ENCODE measurements around the gene ARHGAP31.

Gene ARHGAP31

DNA sequence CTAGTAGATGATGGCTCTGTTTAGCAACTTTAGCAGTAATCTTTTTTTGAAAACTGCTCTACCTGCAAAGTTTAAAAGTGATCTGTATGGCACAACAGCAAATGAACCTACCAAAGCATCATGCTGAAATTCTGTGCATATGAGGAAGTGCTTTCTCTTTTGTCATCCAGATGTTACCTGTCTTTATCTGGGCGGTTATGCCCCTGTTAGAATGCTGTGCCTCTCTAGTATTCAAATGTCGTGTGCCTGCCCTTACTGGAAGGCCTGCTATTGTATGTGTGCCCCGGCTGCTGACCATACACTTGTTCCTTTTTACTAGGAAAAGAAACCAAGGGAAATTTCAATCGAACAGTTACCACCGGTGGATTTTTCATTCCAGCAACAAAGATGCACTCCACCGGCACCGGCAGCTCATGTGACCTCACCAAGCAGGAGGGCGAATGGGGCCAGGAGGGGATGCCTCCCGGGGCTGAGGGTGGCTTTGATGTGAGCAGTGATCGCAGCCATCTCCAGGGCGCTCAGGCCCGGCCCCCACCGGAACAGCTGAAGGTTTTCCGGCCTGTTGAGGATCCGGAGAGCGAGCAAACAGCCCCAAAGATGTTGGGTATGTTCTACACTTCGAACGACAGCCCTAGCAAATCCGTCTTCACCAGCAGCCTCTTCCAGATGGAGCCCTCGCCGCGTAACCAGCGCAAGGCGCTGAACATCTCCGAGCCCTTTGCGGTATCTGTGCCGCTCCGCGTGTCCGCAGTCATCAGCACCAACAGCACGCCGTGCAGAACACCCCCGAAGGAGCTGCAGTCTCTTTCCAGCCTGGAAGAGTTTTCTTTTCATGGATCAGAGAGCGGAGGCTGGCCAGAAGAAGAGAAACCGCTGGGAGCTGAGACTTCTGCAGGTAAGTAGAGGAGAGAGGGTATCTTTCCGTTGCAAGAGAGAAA, 107.6 kb downstream of the ARHGAP31 start:
- TF ChIP-seq, protein P1, sequence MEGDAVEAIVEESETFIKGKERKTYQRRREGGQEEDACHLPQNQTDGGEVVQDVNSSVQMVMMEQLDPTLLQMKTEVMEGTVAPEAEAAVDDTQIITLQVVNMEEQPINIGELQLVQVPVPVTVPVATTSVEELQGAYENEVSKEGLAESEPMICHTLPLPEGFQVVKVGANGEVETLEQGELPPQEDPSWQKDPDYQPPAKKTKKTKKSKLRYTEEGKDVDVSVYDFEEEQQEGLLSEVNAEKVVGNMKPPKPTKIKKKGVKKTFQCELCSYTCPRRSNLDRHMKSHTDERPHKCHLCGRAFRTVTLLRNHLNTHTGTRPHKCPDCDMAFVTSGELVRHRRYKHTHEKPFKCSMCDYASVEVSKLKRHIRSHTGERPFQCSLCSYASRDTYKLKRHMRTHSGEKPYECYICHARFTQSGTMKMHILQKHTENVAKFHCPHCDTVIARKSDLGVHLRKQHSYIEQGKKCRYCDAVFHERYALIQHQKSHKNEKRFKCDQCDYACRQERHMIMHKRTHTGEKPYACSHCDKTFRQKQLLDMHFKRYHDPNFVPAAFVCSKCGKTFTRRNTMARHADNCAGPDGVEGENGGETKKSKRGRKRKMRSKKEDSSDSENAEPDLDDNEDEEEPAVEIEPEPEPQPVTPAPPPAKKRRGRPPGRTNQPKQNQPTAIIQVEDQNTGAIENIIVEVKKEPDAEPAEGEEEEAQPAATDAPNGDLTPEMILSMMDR (conservative IDR thresholded peaks at IDR 0.05; ENCODE audit: low read depth), result no peak
- ChIA-PET POLR2A (ENCODE audit: low non-redundant PET) (no interaction called here), CTCF (interaction anchor here (0.5 to 0.6 kb wide), 2 partner anchors 164 to 1121 kb away, joined by 3 to 6 read pairs; no protein-coding TSS in a partner anchor)
- H3K27ac ChIP-seq, result no peak overlapping the region
- DNase-seq (ENCODE audit: low spot score), result no peak

DNA sequence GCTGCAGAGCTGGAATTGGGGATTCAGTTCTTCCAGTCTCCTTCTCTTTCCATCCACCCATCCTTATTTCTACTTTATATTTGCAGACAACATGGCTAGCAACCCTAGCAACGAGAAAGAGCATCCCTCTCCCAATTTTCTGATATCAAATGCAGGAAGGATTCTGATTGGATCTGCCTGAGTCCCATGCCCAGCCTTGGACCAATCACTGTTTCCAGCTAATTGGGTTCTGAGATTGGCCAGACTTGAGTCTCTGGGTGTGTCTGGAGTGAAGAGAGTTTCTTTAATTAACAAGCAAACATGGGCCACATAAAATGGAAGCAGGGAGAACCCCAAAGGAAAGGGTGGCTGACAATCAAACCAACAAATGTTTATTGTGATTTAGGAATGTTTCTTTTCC, 108.6 kb downstream of the ARHGAP31 start:
- H3K27ac ChIP-seq, result no peak overlapping the region
- DNase-seq (ENCODE audit: low spot score), result no peak
- ChIA-PET POLR2A (ENCODE audit: low non-redundant PET) (no interaction called here), CTCF (no interaction called here)
- TF ChIP-seq, protein P1 (conservative IDR thresholded peaks at IDR 0.05; ENCODE audit: low read depth), result no peak

DNA sequence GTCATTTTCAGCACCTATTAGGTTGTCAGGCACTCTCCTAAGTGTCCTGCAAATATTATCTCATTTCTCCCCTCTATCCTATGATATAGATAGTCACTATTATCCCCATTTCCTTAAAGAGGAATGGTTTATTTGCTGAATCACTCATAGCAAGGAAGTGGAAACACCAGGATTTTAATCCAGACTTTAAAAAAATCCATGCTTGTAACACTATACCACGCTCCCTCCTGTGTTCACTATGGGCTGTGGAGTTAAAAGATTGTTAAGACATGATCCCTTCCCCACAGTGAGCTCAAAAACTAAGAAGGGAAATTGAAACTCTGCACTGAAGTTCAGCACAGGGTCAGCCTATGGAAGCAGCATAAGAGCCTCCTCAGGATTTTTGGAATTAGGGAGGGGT, 109.0 kb downstream of the ARHGAP31 start:
- TF ChIP-seq, protein P1 (conservative IDR thresholded peaks at IDR 0.05; ENCODE audit: low read depth), result no peak
- no peak overlapping the region for H3K27ac ChIP-seq
- ChIA-PET POLR2A (ENCODE audit: low non-redundant PET) (no interaction called here), CTCF (no interaction called here)
- DNase-seq (ENCODE audit: low spot score), result no peak

DNA sequence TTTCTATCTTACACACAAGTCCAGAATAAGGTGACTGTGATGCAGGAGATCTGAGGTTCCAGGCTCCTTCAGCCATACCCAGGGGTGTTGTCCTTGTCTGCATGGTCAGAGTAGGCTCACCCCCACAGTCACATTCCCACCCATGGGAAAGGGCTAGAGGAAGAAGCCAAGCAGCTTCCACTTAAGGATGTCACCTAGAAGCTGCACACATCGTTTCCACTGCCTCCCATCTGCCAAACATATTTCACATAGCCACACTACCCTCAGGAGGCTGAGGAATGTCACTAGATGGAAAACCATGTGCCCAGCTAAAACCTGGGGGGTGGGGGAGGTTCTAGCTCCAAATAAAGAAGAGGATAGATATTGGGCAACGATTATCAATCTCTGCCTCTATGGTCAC, 111.1 kb downstream of the ARHGAP31 start:
- POLR2A ChIA-PET (ENCODE audit: low non-redundant PET), result no interaction called here
- TF ChIP-seq, protein P1 (conservative IDR thresholded peaks at IDR 0.05; ENCODE audit: low read depth), result no peak
- DNase-seq (ENCODE audit: low spot score), result no peak
- CTCF ChIA-PET, result no interaction called here
- no peak overlapping the region for H3K27ac ChIP-seq

DNA sequence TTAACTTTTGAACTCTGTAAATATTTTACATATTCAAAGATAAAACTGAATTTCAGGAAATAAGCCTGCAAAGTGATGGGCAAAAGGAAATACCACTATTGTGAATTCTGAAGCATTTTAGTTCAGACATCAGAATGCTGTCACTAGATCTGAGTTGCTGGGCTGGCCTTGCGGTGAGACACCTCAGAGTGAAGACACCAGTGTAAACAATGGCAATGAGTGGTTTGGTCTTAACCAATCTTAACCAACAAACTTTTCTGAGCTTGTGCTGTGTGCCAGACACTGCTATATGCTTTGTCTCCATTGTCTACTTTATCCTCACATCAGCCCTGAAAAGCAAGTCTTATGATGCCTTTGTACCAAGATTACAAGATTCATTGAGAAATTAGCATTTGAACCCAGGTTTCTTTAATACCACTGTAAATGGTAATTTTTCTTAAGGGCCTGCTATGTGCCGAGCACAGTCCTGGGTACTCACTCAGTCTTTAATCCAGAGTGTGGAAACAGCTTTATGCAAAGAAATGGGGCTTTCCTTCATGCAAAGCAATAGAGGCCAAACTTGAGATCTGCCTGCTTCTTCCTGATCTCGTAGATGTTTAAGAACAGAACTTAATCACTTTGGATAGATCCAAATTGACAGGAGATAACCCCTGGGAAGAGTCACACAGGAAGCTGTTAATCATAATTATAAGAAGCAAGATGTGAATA, 114.2 kb downstream of the ARHGAP31 start:
- H3K27ac ChIP-seq, result no peak overlapping the region
- ChIA-PET CTCF (interaction anchor here (0.6 kb wide), 1 partner anchor 1150 kb away, joined by 3 read pairs; no protein-coding TSS in a partner anchor), POLR2A (ENCODE audit: low non-redundant PET) (no interaction called here)
- no peak for DNase-seq (ENCODE audit: low spot score)
- TF ChIP-seq, protein P1 (conservative IDR thresholded peaks at IDR 0.05; ENCODE audit: low read depth), result no peak

DNA sequence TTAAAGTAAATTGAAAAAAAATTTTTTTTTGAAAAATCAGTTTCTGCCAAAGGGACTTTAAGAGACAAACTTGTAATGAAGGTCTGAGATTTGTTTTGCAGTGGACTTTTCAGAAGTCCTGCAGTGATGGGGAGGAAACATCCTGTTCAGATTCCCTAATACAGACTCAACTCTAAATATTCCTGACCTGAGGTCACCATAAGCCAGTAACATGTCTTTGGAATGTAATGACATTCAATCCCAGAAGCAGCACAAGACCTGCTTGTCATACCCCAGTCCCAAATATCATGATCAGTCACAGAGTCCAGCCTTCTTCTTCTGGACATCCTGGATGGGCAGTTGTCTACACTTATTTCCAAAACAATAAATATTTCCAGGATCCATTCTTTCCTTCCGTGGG, 115.7 kb downstream of the ARHGAP31 start:
- TF ChIP-seq, protein P1 (conservative IDR thresholded peaks at IDR 0.05; ENCODE audit: low read depth), result no peak
- POLR2A ChIA-PET (ENCODE audit: low non-redundant PET), result no interaction called here
- no peak for DNase-seq (ENCODE audit: low spot score)
- no peak overlapping the region for H3K27ac ChIP-seq
- CTCF ChIA-PET, result interaction anchor here (1.2 kb wide), 1 partner anchor 527 kb away, joined by 4 read pairs; no protein-coding TSS in a partner anchor

Data from RWPE1 (cell line).